ENCODE data around the gene BACE2.

BACE2 gene

DNA sequence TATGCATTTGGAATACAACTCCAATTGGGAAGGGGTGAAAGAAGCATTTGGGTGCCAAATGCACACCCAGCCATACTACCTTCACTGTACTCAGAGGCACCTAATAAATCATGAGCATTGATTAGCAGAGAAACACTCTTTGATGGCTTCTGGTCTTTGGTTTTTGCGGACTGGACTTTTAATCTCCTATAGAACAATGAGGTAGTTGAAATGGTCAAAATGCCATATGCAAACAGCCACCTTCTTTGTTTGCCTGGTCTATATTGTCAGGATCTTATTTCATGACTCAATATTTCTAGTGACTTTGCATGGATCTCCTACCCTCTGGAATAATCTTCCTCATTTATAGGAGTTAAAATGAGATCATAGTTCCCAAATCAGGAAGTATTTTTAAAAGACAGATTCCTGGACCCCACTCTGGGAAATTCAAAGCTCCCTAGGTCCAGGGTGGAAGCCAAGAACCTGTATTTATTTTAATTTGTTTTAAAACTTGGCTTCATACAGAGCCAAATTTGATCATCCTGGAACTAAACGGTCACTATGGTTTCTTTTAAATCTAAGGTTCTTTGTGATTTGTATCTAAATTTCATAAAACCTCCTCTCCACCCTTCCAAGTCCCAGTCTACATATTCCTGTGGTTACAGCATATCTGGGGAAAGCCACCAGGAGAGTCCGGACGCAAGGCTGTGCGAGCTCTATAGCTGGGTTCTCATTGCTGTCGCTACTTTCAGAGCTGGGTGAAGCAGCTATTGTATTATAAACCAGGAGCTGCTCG, 157.4 kb downstream of the BACE2 start:
- DNase-seq, result no peak

DNA sequence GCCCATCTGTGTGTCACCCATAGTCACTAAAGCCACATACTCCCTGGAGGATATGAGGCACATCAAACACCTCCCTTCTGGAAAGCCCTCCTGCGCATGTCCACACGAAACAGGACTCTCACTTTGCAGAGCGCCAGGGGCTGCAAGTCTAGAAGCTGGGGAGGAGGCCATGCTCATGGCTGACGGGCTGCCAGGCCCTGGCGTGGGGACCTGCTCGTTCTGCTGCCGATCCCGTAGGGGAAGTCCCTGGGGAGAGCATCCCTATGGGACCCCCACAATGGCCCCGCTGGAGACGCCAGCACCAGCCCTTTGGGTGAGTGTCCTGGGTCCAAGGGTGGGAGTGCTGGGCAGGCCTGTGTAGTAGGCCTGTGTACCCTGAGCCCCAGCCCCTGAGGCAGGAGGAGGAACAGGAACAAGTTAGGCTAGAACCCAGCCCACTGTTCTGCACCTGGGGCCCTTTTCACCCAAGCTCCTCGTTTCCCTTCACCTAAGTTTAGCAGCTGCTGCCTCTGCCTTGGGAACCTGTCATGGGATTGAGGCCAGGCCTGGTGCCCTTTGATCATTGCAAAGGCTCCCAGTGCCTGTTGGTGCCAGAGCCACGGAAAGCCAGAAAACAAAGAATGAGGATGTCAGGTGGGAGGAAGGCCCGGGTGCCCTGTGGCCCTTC, 158.6 kb downstream of the BACE2 start:
- no peak for DNase-seq

DNA sequence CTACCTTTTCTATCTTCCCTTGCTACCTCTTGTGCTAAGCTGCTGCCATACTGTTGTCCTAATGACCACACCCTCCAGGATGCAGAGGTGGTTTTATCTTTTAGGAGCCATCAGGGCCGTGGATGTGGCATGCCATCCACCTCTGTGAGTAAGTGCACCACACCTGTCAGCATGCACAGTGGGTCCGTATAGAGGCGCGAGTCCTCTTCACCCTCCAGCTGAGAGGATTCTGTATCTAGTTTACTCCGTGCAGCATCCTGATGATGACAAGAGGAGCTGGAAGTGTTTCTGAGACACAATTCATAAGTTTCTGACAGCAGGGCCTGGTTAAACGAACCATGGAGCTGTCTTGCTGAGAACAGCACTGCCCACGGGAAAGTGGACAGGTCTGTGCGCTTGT, 159.8 kb downstream of the BACE2 start:
- DNase-seq, result no peak

DNA sequence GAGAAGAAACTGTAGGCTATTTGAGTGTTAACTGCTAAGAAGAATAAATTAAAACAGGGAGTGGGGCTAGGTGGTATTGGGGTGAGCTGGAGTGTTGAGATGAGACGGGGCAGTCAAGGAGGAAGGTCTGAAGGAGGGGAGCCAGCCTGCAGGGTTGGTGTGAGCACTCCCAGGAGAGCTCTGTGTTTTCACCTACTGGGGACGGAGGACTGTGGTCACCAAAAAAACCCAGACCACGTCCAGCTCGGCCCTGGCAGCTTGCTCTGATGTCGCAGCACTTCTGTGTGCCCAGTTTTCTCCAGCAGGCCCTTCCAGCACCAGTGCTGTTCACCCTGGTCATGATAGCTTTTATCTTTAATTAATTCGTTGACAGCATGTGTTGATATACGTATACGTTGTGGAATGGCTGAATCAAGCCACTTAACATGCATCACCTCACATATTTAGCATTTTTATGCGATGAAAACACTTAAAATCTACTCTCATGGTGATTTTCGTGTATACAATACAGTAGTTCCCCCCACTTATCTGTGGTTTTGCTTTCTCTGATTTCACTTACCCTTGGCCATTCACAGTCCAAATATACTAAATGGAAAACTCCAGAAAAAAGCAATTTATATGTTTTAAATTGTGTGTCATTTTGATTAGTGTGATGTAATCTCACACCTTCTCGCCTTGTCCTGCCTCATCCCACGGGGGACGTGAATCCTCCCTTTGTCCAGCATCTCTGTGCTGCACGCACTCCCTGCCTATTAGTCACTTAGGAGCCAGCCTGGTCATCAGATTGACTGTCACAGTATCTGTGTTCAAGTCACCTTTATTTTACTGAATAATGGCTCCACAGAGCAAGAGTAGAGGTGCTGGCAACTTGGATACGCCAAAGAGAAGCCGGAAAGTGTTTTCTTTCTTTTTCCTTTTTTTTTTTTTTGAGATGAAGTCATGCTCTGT, 161.0 kb downstream of the BACE2 start:
- no peak for DNase-seq

All from activated CD8-positive, alpha-beta memory T cell treated with anti-CD3 and anti-CD28 coated beads for 24 hours (primary cell).